CD4-positive, alpha-beta T cell treated with Interleukin-6 at 100 ng/mL for 8 hours (primary cell): Measurements from ENCODE around the gene WNT3.
"Not testable (repeated sequence)": the region's sequence is repeated elsewhere in the genome, so short reads cannot be mapped to it uniquely, and the experiment has no call there.

Experiments
- DNase-seq: peaks from one replicate; pipeline ENCODE4 v3.0.0-alpha.2; 2020; ENCODE audit warnings: mixed read lengths, low spot score

The WNT3 gene

DNA sequence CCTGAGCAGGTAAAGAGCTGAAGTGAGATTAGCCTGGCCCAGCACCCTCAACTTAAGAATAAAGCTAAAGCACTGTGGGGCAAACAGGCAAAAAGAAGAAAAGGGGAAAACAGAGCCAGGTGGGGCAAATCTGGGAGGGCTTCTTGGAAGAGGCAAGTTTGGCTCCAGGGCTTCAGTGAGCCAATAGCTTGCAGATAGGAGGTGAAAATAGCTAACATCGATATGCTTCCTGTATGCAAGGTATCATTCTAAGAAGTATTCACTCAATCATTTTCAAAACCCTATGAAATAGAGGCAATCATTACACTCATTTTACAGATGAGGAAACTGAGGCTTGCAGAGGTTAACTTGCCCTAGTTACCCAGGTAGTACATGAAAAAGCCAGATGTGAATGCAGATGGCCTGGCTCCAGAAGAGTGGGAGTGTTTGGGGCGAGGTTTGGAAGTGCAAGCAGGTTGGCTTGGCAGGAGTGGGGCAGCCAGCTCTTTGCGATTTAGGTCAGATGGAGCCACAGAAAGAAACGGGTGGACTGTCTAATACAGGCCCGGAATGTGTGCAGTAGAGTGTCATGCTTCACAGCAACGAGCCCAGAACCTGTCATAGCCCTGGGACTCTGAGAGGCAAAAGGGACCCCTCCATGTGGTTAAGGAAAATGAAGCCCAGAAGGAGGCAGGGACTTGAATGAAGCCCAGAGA lies 5.7 kb downstream of the WNT3 start:
- no peak for DNase-seq

DNA sequence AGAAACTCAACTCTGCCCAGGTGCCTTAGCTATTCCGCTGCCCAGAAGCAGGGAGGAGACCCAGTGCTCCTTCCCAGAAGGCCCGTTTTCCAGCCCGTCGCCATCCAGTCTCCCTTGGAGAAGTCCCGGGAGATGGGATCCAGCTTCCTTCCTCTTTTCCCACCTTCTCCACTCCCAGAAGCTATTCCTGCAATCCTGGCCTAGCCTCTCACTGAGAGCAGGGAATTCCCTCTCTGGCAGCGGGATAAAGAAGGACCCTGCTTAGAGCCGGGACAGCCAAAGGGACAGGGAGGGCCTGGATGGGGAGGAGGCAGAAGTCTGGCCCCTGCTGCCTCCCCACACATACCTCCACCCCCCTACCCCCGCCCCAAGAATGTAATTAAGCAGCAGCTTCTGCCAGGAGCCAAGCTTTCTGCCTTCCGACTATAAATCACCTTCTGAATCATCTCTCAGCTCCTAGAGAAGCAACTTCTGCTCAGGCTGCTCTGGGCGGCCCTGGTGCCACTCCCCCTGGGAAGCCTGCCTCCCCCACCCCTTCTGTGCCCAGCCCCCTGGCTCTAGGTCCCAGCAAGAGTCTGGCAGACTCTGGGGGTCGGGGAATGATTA lies 6.4 kb downstream of the WNT3 start:
- no peak for DNase-seq

DNA sequence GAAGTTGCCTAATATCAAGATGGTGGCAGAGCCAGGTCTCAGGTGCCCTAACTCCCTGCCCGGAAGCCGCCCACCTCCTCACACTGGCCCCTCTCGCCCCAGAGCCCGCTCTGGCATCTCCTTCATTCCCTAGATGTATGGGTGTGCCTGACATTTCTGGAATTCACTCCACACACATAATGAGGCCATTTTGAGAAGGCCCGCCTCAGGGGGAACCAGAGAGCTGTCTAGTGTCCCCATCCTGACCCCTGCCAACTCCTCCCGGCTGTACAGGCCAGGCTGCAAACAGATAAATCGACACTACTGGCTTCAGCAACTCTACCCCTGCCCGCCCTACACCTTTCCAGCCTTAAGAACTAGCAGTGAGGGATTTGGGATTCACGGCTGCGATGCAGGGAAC lies 7.7 kb downstream of the WNT3 start:
- DNase-seq, result no peak

DNA sequence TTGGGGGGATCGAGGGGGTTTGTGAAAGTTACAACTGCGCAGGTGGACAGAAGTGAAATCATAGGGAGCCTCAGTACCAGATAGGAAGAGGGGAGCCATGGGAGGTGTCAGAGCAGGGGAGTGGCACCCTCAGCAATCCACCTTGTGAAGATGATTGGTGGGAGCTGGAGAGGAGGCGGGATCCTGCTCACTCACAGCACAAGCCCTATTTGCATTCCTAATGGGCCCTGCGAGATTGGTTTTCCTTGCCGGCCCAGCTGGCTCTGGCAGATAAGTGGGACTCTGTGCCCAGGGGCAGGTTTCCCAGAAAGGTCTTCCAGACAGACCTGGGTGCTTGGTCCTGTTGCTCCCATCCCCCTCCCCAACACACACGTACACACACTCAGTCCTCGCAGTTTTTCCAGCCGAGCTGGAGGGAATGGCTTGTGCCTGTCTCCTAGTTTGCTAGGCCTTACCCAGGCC lies 9.4 kb downstream of the WNT3 start:
- DNase-seq, result no peak

DNA sequence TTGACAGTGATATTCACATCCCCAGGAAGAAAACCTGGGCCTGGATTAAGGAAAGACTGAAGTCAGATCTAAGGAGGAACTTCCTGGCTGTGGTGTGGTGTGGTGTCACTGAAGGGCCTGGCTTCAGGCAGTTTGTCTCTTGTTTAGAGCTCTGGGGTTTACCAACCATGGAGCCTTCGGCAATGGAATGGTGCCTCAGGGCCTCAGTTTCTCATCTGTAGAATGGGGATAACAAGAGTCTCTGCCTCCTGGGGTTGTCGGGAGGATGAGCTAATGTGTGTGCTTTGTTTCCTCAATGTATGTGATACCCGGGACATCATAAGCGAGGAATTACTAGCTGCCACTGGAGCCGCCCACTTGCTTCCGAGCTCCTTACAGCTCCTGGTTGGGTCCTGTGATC lies 12.7 kb downstream of the WNT3 start:
- DNase-seq, result no peak

DNA sequence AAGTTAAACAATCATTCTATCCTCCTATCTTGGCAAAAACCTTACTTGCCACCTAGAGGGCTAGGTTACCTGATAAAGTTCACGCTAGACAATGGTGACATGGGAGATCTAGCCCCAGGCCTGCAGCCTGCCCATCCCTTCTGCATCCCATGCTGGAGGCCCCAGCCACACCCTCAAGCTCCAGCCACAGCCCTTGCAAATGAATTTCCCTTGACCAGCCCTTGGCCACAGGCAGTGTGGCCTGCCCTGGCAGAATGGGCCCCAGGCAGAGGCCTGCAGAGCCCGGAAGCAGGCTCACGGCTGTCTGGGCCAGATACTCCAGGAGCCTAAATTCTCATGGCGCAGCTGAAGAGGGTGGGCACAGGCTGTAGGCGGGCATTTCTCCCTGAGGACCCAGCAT lies 14.9 kb downstream of the WNT3 start:
- DNase-seq, result no peak

DNA sequence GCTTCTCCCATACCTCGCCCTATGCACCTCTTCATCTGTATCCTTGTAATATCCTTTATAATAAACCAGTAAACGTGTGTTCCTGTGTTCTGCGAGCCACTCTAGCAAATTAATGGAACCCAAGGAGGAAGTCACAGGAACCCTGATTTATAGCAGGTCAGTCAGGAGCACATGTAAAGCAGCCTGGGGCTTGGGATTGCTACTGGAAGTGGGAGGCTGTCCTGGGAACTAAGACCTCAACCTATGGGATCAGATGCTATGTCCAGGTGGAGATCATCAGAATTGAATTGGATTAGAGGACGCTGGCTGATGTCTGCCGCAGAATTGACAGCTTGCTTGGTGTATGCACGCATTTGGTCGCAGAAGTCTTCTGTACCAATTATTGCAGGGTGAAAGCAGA lies 15.7 kb downstream of the WNT3 start:
- DNase-seq, result no peak

DNA sequence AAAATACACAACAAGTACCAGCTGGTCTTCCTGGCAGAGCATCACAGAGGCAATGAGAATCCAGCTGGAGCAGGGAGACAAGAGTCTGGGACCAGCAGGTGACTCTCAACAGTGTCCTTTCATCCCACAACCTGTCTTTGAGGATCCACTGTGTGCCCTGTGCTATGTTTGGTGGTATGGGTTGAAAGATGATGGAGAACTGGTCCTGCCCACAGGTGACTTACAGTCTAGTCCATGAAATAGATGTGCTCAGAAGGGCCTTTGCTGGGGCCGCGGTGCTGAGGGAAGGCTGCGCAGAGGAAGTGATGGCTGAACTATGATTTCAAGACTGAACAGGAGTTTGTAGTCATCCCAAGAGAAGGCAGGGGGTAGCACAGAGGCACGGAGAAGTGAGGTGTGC lies 17.9 kb downstream of the WNT3 start:
- no peak for DNase-seq

DNA sequence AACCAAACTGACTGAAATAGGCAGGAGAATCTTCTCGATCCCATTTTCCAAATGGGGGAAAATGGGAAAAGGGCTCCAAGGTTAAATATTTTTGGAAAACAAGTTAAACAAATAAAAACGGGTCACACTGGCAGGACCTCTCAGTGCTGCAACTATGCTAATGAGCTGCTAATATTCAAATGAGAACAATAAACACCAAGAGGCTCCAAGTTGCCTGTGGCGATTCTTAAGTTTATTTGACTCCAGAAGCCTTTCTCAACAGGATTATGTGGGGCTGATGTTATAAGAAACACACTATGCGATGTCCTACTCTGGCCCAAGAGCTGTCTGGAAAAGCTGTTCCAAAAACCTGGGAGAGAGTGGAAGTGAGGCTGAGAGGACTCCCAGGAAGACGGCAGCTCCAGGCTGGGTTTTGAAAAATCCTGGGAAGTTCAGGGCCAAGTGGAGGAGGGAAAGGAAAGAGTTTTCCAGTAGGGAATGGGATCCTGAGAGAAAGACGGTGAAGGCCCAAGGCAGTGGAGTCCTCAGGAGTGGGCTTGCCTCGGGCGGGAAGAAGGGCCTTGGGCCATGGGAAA lies 21.4 kb downstream of the WNT3 start:
- no peak for DNase-seq

DNA sequence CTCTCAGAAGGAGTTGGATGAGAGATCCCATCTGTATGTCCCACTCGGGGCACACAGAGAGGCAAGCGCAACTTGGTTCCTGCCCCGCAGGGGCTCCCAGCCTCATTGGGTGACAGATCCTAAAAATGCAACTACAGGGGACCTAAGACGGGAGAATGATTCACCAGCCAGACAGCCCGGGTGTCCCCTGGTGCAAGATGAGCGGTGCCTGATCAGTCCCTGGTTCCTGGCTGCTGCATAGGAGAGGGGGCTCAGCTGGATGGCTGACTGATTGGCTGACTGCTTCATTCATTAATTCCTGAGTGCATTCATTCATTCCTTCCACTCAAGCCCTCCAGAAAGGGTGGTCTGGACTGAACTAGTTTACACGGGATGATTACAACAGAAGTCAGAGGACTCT lies 22.0 kb downstream of the WNT3 start:
- DNase-seq, result no peak

DNA sequence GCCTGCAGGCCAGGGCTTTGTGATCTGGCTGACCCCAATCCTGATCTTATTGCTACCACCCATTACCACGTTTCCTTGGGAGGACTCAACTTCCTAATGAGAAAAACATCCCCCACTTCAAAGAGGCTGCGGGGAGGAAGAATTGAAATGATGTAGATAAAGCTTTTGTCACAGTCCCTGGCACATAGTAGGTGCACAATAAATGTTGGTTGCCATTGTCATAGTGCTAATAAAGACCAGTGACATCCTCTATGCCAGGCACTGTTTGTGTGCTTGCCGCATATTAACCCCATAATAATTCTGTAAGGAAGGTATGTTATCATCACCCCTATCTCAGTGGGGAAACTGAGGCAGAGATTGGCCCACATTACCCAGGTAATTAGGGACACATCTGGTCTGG lies 22.4 kb downstream of the WNT3 start:
- DNase-seq, result no peak

DNA sequence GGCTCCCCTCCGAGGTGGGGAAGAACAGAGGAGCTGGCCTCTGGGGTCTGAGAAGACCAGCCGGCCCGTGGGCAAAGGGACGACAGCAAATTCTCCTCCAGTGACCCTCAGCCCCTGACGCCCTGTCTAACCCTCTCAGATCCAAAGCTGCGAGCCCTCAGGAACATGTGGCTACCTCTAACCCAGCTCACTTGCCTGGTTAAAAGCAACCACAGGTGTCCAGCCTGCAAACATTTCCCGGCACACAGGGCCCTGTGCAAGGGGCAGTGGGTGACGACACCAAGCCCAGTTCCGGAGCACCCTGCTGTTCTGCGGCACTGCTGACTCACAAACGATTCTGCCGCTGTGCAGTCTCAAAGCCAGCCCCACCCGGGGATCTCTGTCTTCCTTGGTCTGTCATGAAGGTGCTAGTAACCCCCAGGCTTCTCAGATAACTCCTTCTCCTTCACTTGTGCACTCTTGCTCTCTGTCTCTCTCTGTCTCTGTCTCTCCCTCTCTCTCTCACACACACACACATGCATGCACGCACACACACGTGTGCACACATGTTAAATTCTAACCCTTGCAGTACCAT lies 23.0 kb downstream of the WNT3 start:
- DNase-seq, result no peak

DNA sequence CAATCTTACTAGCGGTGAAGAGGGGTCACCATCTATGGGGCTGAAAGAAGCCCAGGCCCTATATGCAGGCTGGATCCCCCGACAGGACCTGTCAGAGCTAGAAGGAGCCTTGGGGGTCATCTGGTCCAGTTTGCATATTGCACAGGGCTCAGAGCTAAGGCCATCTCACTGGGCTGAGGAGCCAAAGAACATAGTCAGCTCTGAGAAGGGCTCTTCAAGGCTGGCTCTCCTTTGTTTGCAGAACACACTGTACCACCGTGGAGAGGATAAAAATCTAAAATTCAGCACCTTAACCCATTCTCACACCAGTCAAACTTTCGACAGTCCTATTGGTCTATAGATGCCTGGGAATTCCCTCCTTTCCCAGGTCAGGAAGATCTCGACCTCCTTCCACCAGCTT lies 24.2 kb downstream of the WNT3 start:
- DNase-seq, result no peak

DNA sequence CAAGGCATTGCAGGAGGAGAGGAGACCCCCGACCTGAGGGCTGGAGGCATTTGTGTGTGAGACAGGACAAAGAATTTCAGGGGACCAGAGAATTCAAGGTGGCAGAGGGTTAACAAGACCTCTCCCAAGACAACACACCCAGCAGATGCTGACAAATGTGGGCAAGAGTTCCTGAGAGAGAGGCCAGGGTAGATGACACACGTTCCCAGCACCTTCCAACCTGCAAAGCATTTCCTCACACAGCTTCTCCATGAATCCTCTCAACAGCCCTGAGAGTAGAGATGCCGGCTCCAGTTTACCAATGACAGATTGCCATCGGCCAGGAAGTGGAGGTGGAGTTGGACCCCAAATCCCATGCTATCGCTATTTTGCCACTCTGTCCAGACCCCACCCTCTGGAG lies 25.0 kb downstream of the WNT3 start:
- no peak for DNase-seq

DNA sequence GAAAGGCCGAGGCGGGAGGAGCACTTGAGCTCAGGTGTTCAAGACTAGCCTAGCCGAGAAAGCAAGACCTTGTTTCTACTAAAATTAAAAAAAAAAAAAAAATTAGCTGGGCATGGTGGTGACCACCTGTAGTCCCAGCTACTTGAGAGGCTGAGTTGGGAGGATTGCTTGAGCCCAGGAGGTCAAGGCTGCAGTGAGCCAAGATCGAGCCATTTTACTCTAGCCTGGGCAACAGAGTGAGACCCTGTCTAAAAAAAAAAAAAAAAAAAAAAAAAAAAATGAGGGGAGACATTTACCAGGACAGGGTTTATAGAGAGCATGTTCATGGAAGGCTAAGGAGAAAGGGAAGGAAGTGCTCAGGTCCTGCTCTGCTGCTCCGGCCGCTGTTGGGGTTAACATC lies 25.5 kb downstream of the WNT3 start:
- not testable (repeated sequence) for DNase-seq

DNA sequence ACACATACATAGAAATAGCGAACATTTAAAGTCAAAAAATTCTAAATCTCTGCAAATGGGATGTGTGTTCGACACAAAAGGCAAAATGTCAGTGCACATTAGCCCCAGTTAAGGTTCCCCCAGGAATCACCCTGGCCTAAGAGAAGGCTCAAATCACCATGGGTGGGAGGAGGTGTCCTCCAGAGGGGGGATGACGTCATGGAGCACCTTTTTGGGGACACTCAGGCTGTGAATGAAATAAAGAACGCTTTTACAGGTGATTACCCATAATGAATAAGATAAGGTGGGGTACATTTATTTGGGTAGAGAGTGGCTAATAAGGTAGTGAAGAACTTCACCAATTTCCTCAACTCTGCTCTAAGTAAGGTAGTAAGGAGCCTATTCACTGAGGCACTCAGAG lies 26.4 kb downstream of the WNT3 start:
- no peak for DNase-seq

DNA sequence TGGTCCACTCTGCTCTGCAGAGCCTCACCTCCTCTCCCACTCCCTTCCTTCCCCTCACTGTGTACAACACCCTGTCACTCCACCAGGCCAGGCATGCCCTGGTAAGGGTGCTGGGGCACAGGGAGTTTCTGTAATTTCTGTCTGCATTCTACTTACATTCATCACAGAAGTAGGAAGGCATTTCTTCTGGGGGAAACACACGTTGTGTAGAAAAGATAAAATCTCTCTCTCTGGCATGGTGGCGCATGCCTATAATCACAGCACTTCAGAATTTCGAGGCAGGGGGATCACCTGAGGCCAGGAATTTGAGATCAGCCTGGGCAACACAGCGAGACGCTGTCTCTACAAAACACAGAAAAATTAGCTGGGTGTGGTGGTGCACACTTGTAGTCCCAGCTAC lies 27.0 kb downstream of the WNT3 start:
- no peak for DNase-seq

DNA sequence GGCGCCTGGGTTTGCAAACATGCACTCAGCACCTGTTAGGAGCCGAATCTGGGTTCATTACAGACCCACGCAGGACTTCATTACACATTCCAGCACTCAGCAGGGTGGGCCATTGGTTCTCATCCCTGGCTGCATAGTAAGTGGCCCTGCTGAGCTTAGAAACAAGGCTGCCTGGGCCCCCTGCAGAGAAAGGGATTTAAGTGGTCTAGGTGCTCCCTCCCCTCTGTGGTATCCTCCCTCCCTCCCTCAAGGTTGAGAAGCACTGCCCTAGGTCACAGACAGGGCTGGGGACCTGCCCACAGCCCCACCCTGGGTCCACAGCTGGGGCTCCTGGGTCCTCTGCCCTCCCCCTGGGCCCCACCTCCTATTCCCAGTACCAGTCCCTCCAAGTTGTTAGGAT lies 28.3 kb downstream of the WNT3 start:
- DNase-seq, result no peak

DNA sequence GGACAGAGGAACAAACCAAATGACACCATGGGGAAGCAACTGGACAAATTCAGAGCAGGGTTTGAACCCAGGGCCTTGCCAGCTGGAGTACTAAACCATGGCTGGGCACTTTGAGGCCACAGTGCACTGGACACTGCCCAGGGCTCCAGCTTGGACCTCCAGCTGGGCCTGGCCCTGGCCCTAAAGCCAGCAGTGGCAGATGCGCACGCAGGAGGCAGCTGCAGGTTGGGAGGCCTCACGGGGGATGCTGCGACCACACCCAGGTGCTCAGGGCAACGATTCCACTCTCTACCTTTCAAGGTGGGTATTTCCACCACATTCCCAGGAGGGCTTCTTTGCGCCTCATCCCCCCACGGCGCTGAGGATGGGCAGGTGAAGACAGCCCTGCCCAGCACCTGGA lies 28.9 kb downstream of the WNT3 start:
- DNase-seq, result no peak

DNA sequence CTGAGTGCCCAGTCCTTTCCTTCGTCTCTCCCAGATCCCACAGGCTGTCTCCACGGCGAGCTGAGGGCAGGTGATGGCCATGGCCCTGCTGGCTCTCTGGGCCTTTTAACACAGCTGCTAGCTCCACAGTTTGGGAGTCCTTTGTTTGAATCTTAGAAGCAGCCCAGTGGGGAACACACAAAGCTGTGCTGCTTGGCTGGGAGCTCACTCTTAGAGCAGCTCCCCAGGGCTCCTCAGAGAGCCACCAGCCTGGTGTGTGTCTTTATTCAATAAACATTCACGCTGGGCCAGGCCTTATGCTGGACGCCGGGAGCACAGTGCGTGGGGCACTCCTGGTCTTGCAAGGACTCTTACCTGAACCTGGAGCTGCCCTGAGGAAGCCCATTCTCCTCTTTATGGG lies 29.7 kb downstream of the WNT3 start:
- no peak for DNase-seq

DNA sequence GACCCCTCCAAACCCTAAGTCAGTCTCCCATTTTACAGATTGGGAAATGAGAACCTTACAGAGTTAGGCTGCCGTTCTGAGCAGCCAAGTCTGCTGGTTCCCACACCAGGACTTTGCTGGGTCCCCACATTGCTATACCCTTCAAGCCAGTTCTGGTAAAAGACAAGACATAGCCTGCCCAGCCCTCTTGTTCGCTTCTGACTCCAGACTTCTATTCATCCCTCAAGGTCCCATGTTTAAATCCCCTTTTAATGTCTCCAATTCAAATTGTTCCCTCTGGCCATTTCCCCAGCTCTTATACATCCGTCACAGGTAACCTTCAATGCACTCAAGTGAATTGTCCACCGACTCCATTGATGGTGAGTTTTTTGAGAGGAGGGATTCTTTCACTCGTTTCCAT lies 30.2 kb downstream of the WNT3 start:
- DNase-seq, result no peak

DNA sequence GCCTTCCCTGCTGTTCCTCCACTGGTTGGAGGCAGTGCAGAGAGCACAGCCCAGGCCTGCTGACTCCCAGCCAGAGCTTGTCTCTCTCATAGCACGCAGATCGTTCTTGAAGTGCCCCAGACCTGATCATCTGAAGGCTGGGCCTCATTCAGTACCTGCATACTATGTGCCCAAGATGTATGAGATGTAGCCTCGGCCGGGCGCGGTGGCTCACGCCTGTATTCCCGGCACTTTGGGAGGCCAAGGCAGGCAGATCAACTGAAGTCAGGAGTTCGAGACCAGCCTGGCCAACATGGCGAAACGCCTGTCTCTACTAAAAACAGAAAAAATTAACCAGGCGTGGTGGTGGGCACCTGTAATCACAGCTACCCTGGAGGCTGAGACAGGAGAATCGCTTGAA lies 31.0 kb downstream of the WNT3 start:
- DNase-seq, result no peak

DNA sequence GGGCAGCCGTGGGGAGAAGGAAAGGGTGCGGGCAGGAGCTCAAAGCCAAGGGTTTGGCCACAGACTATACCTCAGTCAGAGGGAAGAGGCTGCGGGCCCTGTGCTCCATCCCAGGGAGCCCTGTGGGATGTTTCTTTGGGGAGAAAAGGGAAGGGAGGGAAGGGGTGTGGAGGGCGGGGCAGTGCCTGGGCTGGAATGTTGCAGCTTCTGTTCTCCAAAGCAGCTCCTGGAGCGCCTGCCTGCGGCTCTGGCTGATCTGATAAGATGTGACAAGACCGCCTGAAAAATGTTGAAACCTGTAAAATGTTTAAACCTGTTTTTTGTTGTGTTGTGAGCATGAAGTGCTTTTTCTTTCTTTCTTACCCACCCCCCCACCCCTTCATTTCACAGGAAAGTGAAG lies 32.8 kb downstream of the WNT3 start:
- no peak for DNase-seq
